ENCODE results near the gene ARHGAP30. TPM values are rescaled to one million over a fixed set of nuclear protein-coding genes. Genes with fewer than 3 reads are reported as not detected.
A peak's percentile ranks its signal among the peaks of the same experiment; 100 is the strongest.

The ARHGAP30 gene
- total RNA-seq, 1 experiment from 2014 or later: 0.39 TPM

GRCh38 chr1:161021970-161022353, 47.7 kb downstream of the ARHGAP30 start:
- ATAC-seq: no peak
- intact Hi-C loops (cut with micrococcal nuclease): loop anchor here (1.0 to 5.0 kb wide), 3 partner anchors 75 to 130 kb away; partner anchors contain the start of genes KLHDC9, NIT1, PFDN2 and UFC1
- H3K4me1 ChIP-seq (ENCODE audit: control insufficient read depth in 1 of 2, insufficient read depth in 2 of 2, low read length in 2 of 2): peaks cover 18 to 49% of the 10 kb centered on the region in 2 experiments
- peaks cover 39% of the 10 kb centered on the region for H3K79me2 ChIP-seq (ENCODE audit: insufficient read depth, low read length)
- no TSS peak for BruUV-seq (replicated peaks)
- no peaks in the 10 kb centered on the region for H3K9me3 ChIP-seq (ENCODE audit: control insufficient read depth in 1 of 2, insufficient read depth in 1 of 2, low read depth in 1 of 2, low read length in 2 of 2)
- no peak for DNase-seq (ENCODE audit: low read depth, low spot score)
- TF ChIP-seq JUND (IDR thresholded peaks at IDR 0.05): 0 out of 2 replicates have a peak, but pooled peaks have one; percentile 6
- TF ChIP-seq POLR2A (IDR thresholded peaks at IDR 0.05; ENCODE audit: borderline replicate concordance, extremely low read depth, insufficient read depth, insufficient read length): no peak
- peak; percentile 20; the same call in 1 of the 2 replicates for TF ChIP-seq FOSL1 (IDR thresholded peaks at IDR 0.05; ENCODE audit: low read depth)
- no peak for TF ChIP-seq ZBTB33 (IDR thresholded peaks at IDR 0.05; ENCODE audit: extremely low read depth, insufficient replicate concordance, low read length)
- peak overlapping the region; percentile 77 for H3K4me2 ChIP-seq (ENCODE audit: low read length)
- 0 out of 2 replicates have a peak, but pooled peaks cover 5% of the 10 kb centered on the region for H4K20me1 ChIP-seq (ENCODE audit: insufficient read depth)
- H3K9ac ChIP-seq (ENCODE audit: low read length): peak overlapping the region; percentile 98
- ChIA-PET POLR2A (interaction anchor here (1.2 to 3.0 kb wide), 8 partner anchors 10 to 94 kb away, joined by 4 to 24 read pairs (median 16); partner anchors contain the start of genes TSTD1 and USF1), RAD21 (ENCODE audit: low non-redundant PET in 1 of 2, low total read pairs in 2 of 2, uncharacterized antibody in 2 of 2, unreplicated experiment in 2 of 2) (no interaction called here), CTCF (interaction anchor here (0.6 to 3.0 kb wide), 5 partner anchors 17 to 28 kb away, joined by 3 to 19 read pairs (median 5); partner anchors contain the start of gene TSTD1)
- no peaks in the 10 kb centered on the region for H3K9me2 ChIP-seq (ENCODE audit: insufficient read depth)
- peaks cover 0 to 2% of the 10 kb centered on the region in 2 experiments; a peak in 1 of 4 replicates for H3K36me3 ChIP-seq (ENCODE audit: control insufficient read depth in 1 of 2, insufficient read depth in 2 of 2, low read length in 2 of 2)
- H2AFZ ChIP-seq (ENCODE audit: low read depth, low read length, poor library complexity, severe bottlenecking): no peak overlapping the region
- H3K4me3 ChIP-seq (replicated peaks in 1 of 2; ENCODE audit: low read depth in 1 of 2, low read length in 2 of 2): peak overlapping the region; percentile 67 to 96
- peak overlapping the region; percentile 68 for H3K27ac ChIP-seq (ENCODE audit: low read depth, low read length)
- H3K27me3 ChIP-seq (ENCODE audit: insufficient read depth, low read length): no peaks in the 10 kb centered on the region
